Stimulated activated CD4-positive, alpha-beta T cell treated with anti-CD3 and anti-CD28 coated beads, Interleukin-1b, Interleukin-23, amount 100 ng/mL, for 1 hour (primary cell): ENCODE measurements around the gene ASPSCR1.
"Not testable (repeated sequence)": the region's sequence is repeated elsewhere in the genome, so short reads cannot be mapped to it uniquely, and the experiment has no call there.

ENCODE experiments used
- DNase-seq, 2 donors: peaks; one replicate each; pipeline ENCODE4 v3.0.0-alpha.2; 2020; ENCODE audit warnings: low read depth in 2 of 2

The ASPSCR1 gene

DNA sequence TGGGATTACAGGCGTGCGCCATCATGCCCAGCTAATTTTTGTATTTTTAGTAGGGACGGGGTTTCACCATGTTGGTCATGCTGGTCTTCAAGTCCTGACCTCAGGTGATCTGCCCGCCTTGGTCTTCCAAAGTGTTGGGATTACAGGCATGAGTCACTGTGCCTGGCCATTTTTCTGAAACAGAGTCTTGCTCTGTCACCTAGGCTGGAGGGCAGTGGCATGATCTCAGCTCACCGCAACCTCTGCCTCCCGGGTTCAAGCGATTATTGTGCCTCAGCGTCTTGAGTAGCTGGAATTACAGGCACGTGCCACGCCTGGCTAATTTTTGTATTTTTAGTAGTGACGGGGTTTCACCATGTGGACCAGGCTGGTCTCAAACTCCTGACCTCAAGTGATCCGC lies 4.1 kb downstream of the ASPSCR1 start:
- not testable (repeated sequence) for DNase-seq

DNA sequence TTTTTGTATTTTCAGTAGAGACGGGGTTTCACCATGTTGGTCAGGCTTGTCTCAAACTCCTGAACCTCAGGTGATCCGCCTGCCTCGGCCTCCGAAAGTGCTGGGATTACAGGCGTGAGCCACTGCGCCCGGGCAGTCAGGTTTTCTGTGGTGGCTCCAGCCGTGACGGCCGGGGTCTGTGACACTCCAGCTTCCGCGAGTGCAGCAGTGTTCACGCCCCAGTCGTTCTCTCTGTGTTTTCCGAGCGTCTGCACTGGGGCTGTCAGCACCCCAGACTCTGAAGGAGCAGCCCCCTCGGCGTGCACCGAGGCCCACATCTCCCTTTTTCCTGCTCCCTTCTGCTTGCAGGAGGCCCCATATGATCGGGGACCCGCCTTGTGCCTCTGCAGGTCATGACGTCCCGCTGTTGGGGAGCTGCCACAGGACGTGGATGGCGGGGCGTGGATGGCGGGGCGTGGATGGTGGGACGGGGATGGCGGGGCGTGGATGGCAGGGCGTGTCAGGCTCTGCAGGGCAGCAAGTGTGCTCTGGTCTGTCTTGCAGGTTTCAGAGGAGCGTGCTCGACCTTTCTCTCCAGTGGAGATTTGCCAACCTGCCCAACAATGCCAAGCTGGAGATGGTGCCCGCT lies 5.7 kb downstream of the ASPSCR1 start:
- no peak for DNase-seq

DNA sequence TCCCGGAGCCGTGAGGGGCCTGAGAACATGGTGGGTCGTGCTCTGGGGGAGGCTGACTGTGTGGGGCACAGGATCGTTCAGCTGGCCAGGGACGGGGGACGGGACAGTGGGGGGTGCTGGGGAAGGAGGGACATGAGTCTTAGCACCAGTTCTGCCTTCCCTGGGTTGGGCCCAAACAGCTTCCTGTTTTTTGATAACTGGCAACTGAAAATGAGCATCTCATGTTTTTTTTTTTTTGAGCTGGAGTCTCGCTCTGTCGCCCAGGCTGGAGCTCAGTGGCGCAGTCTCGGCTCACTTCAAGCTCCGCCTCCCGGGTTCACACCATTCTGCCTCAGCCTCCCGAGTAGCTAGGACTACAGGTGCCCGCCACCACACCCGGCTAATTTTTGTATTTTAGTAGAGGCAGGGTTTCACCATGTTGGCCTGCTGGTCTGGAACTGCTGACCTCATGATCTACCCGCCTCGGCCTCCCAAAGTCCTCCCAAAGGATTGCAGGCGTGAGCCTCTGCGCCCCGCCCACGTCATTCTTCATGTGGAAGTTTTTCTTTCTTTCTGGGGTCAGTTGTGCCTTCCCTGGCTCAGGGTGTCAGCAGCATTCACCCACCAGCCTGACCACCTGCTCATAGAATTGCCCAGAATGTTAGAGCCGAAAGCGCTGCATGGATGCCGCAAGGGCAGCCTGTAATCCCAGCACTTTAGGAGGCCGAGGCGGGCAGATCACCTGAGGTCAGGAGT lies 6.4 kb downstream of the ASPSCR1 start:
- DNase-seq = no peak

DNA sequence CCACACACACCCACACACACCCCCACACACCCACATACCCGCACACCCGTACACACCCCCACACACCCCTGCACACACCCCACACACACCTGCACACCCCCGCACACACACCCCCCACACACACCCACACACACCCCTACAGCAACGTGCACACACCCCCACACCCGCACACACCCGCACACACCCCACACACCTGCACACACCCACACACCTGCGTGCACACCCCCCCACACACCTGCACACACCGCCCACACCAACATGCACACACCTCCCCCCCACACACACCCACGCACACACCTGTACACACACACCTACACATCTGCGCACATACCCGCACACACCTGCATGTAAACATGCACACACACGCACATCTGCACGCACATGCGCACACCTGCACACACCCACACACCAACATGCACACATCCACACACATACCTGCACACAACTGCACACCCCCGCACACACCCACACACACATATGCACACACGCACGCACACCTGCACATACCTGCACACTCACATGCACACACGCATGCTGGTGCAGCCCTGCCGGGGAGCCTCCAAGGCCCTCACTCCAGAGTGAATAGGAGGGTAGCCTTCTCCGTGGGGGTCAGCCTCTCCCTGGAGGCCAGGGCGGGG lies 7.5 kb downstream of the ASPSCR1 start:
- DNase-seq = no peak

DNA sequence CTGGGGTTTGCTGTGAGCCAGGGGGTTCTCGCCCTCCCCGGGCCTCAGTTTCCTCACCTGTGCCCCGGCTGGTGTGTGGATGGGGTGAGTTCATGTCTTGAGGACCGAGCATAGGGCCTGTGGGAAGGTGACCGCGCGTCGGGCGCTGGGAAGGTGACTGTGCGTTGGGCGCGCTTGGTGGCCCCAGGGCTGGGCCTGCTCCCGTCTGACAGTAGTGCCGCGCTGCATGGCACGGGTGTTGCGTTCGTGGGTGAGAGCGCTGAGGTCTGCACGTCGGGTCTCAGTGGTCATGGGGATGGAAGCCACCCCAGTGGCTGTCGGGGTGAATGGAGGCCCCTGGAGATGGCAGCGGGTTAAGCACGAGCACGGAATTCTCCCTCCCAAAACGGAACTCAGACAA lies 9.2 kb downstream of the ASPSCR1 start:
- DNase-seq = no peak

DNA sequence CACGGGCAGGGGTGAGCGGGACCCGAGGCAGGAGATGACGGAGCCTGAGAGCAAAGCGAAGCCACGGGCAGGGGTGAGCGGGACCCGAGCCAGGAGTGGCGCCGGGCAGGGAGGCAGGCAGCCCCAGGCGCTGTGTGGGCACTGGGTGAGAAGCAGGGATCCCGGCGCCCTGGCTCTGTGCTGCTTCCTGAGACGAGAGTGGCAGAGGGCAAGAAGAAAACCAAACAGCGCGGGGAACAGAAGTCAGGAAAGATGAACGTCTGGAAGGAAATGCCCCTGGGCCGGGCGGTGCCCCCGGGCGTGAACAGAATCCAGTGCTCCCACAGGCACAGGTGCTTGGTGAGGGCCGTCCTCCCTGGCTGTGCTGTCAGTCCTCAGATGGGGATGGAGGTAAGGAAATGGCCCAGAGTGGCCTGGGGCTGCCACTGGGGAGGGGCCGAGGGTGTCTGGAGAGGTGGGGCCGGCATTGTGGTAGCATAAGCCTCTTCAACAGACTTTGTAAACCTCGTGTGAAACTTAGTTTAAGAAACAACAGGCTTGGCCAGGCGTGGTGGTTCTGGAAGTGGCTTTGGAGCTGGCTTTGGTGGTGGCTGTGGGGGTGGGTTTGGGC lies 9.8 kb downstream of the ASPSCR1 start:
- no peak for DNase-seq

DNA sequence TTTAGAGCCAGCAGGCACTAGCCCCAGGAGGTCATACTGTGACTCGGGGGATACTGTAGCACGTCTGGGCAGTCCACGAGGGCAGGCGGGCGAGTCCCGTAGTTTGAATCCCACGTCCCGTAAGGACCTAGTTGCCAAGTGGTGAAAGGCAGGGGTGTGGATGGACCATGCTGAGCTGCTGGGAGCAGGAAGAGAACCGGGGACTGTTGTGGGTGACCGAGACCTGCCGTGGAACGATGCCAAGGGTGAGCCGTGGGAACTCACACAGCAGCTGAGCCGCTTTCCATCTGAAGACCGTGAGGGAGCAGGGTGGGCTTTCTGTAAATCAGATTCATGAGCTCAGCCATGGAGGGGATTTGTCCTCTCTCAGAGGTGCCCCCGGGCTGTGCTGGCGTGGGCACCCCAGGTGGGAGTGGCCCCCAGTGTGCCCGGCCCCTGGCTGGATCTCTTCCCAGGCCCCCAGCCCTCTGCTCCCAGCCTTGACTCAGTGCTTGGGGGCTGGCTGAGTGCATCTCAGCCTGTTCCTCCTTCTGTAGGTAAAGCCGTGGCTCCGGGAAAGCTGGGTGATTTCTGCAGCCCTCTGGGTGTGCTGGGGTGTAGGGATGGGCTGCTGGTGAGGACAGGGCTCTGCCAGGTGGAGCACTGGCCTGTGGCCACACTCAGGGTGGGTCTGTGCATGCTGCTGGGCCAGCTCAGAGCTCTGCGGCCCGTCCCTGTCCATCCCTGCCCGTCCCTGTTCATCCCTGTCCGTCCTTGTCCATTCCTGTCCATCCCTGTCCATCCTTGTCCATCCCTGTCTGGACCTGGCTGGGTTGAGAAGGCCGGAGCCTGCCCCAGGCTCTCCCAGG lies 13.6 kb downstream of the ASPSCR1 start:
- no peak for DNase-seq

DNA sequence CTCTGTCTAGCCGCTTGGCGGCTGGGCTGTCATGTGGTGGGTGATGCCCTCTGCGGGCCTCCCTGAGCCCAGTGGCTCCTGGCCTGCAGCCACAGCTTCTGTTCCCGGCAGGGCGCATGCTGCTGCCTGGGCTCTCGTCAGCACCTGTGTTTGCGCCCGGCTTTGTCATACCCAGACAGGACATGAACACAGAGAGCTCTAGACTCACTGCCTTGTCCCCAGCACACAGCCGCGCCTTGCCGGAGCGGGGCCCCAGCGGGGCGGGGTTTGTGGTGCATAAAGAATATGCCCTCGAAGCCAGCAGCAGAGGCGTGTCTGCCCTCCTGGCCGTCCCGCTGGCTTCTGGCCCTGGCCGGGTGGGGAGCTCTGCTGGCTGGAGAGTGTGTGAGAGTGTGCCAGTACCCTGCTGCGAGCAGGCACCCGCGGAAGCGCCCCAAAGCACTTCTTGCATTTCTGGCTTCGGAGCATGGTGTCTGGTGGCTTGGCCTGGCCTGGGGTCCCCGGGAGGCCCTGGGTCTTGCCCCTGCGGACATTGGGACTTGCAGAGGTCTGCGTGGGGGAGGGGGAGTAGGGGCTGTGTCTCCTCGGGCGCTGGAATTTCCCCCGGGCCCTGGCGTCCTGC lies 14.4 kb downstream of the ASPSCR1 start:
- DNase-seq = no peak

DNA sequence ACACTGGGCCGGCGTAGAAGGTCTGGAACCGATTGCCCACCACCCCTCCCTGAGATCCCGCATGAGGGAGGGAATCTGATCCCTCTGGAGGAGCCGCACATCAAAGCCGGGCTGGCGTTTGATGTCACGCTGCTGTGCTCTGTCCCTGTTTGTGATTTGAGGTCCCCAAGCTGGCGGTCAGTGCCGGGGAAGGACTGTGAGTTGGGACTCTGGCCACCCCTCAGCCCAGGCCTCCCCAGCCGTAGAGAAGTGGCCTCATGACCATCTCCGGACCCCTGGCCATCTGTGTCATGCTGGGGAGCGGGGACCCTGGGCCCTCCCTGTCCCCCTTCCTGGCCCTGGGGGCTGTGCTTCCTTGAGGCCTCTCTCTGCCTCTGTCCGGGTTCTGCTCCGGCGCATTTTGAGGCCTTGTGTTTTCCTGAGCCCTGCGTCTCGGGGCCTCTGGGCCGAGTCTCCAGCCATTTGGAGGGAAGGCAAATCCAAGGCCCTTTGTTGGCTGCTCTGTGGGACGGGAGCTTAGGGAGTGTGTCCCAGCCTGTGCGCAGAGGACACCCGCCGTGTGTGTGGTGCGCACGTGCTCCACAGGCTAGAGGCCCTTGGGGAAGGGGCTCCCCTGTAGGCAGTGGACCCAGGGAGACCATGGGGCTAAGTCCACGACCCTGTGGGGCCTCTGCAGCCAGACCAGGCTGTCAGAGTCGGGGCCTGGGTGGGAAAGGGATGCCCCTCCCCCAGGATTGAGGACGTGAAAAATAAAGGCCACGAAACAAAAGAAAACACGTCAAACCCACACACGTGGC lies 15.1 kb downstream of the ASPSCR1 start:
- no peak for DNase-seq

DNA sequence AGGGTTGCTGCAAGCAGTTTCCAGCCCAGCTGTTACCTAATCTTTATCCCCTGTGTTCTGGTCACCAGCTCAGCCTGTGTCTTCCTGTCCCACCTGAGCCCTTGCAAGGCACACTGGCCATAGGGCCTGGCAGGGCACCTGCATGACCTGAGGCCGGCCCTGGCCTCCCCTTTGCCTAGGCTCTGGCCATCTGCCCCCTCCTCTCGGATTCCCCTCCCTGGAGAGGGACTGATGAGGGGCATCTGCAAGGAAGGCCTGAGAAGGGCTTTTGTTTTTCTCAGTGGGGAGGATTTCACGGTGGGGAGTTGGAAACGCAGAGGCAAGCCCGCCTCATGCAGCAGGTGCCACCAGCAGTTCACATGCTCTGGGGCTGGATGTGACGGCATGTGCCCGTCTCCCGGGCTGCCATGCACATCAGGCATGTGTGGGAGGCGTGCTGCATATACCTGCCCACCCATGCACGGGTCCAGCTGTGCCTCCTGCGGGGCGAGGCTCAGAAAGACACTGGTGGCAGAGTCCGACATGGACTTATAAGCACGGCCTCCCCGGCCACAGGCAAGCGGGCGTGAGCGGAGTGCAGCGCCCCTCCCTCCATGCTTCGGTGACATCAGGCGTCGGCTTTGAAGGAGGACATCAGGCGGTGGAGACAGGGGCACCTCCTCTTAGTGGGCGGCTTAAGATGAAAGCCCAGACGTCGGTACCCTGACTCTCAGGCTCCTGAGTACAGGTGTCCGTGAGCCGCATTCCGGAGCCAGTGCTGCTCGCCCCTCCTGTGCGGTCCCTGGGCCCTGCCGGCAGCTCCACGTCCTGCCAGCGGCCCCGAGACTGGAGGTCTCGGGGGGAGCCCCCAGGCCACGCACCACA lies 16.5 kb downstream of the ASPSCR1 start:
- DNase-seq = no peak

DNA sequence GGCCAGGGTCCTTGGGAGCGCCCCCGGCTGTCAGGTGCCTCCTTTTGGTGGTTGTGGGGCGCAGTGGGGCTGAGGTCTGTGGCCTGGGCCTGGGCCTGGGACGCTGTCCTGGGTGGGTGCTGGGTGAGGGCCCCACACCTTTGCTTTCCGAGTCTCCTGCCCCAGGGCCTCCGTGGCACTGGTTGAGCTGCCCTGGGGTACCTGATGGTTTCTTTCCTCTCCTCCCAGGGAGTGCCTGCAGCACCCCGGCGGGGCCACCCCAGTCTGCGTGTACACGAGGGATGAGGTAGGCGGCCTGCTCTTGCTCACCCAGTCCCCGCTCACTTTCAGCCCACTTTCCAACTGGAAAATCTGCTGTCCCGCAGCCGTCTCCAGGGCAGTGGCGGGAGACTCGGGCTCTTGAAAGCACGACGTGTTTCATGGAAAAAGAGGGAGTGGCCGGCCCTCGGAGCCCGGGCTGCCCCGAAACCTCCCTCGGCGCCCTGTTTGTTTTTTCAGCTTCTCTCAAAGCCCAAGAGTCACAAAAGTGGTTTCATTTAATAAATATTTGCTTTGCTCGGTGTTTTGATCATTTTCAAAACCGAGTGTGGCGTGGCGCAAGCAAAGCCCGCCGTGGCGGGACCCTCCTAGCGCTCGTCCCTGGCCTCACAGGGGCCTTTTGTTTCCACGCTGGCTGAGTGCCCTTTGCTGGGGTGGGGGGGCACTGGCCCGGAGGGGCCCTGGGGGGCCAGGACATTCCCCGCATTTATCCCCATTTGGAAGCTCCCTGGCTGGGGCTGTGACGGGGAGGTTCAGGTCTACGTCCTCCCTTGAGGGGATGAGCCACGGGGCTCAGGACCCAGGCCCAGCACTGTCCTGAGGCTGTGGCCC lies 17.4 kb downstream of the ASPSCR1 start:
- no peak for DNase-seq

DNA sequence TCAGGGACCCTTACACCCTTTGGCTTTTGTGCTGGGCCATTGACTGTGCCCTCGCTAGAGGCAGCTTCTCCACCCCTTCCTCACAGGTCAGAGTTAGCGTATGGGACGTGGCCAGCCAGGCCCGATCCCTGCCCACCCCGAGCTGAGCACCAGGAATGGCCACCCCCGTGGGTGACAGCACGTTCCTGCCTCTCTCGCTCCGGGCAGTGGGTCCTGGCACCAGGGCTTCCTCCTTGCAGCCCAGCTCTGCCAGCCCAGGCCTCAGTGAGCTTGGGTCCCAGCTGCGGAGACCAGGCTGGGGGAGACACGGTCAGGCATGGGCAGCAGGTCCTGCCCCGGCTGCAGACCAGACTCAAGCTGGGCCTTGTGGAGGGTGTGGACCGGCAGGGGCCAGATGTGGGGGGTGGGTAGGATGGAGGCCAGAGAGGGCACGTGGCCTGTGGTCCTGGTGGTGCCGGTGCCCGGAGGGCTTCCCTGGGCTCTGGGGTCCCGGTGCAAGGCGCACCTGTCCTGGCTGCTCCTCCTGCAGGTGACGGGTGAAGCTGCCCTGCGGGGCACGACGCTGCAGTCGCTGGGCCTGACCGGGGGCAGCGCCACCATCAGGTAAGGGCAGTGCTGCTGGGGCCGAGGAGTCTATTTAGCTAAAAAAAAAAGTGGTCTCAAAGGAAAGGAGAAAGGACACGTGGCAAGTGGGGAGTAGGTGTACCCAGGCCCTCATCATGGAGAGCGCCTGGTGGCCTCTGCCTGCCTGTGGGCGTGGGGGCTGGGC lies 18.2 kb downstream of the ASPSCR1 start:
- no peak for DNase-seq

DNA sequence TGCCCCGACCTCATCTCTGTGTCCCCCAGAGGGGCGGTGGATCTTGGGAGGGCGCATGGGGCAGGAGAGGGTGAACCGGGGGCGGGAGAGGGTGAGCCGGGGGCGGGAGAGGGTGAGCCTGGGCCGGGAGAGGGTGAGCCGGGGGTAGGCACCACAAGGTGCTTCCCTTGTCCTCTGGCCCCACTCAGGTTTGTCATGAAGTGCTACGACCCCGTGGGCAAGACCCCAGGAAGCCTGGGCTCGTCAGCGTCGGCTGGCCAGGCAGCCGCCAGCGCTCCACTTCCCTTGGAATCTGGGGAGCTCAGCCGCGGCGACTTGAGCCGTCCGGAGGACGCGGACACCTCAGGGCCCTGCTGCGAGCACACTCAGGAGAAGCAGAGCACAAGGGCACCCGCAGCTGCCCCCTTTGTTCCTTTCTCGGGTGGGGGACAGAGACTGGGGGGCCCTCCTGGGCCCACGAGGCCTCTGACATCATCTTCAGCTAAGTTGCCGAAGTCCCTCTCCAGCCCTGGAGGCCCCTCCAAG lies 18.9 kb downstream of the ASPSCR1 start:
- DNase-seq = no peak

DNA sequence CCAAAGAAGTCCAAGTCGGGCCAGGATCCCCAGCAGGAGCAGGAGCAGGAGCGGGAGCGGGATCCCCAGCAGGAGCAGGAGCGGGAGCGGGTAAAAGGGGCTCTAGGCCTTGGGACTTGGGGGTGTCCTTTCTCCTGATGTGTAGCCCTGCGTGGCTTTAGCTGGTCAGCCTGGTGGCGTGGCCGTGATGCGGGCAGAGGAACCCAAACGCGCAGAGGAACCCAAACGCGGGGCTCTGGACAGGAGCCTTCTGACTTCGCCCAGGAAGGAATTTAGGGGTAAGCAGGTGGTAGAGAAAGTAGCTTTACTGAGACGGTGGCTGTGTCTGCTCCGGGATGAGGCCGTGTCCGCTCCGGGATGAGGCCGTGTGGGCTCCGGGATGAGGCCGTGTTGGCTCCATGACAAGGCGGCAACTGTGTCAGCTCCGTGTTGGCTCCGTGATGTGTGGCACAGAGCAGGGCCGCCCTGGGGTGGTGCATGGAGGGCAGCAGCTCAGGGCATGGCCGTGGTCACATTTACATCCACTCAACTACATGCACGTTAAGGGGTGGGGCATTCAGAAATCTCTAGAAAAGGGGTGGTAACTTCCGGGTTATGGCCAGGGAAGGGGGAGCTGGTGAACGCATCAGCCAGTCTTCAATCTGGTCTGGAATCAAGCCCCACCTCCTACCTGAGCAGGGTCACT lies 19.5 kb downstream of the ASPSCR1 start:
- DNase-seq = no peak

DNA sequence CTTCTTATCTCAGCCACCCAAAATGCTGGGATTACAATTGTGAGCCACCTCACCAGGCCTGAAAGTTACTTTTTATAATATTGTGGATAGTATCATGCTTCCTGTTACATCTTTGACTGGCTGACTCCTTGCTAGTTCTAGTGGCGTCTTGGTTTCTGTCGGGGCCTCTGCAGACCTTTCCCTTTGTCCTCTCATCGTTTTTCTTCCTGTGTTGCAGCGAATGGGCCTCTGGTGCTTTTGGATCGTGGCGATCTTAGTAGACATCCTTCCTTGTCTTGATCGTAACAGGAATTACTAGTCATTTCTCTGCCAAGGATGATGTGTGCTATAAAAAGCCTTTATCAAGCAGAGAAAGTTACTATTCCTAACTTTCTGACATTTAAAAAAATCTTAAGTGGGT lies 20.8 kb downstream of the ASPSCR1 start:
- no peak for DNase-seq

DNA sequence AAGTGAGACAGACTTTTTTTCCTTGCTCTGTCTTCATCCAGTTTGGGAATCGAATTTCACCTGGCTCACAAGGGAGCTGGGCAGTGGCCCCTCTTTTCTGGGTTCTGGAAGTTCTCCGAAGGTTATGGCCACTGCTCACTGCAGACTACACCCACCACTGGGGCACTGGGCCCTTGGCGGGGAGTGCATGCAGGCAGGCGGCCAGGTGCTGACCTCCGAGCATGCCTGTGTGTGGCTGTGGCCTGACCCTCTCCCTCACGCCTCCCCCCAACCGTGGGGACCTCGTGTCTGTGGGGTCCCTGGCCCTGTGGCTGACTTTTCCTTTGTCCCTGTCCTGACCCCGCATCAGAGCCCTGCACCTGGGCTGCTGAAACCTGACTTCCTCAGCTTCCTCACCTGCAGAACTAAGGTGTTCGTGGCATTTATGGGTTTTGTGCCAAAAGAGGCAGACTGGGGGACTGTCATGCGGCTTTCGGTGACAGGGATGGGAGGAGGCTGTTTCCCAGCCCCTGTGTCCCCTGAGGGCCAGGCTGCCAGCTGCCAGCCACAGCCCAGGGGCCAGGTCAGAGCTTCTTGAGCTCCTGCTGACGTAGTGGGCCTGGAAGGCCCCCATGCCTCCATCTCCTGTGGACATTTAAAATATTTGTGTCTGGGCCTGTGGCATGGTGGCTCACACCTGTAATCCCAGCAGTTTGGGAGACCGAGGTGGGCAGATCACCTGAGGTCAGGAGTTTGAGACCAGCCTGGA lies 21.4 kb downstream of the ASPSCR1 start:
- no peak for DNase-seq
